HG03469 (cell line): Measurements from ENCODE around the gene TRMT2B.
A peak's percentile ranks its signal among the peaks of the same experiment; 100 is the strongest.
"Not testable (repeated sequence)": the region's sequence is repeated elsewhere in the genome, so short reads cannot be mapped to it uniquely, and the experiment has no call there.

Source experiments
- ATAC-seq: cut with Tn5 transposase; IDR thresholded peaks from one replicate; pipeline ENCODE4 v1.9.1; 2021; ENCODE audit warnings: mild to moderate bottlenecking, moderate library complexity, moderate number of reproducible peaks; ENCODE audit not compliant: unreplicated experiment

The TRMT2B gene

GRCh38 chrX:101012031-101012430 is 39.9 kb downstream of the TRMT2B start:
- ATAC-seq: not testable (repeated sequence)

- ATAC-seq: no peak
These were observed 42.8 kb downstream of the TRMT2B start for GRCh38 chrX:101009090-101009489.

DNA sequence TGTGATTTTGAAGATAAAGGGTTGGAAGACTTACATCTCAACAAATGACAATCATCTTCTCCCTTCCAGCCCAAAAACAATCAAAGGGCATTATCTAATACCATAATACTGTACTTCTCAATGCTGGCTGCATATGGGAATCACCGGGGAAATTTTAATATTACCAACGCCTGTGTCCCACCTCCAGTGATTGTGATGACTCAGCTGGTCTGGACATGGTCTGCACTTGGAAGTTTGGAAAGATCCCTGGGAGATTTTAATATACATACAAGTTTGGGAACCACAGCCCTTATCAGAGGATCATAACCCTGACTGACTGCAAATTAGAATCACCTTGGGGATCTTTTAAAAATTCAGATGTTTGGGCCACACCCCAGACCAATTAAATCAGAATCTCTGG is 52.5 kb downstream of the TRMT2B start:
- ATAC-seq: no peak

- no peak for ATAC-seq
These were observed 56.4 kb downstream of the TRMT2B start for GRCh38 chrX:100995469-100995868.

DNA sequence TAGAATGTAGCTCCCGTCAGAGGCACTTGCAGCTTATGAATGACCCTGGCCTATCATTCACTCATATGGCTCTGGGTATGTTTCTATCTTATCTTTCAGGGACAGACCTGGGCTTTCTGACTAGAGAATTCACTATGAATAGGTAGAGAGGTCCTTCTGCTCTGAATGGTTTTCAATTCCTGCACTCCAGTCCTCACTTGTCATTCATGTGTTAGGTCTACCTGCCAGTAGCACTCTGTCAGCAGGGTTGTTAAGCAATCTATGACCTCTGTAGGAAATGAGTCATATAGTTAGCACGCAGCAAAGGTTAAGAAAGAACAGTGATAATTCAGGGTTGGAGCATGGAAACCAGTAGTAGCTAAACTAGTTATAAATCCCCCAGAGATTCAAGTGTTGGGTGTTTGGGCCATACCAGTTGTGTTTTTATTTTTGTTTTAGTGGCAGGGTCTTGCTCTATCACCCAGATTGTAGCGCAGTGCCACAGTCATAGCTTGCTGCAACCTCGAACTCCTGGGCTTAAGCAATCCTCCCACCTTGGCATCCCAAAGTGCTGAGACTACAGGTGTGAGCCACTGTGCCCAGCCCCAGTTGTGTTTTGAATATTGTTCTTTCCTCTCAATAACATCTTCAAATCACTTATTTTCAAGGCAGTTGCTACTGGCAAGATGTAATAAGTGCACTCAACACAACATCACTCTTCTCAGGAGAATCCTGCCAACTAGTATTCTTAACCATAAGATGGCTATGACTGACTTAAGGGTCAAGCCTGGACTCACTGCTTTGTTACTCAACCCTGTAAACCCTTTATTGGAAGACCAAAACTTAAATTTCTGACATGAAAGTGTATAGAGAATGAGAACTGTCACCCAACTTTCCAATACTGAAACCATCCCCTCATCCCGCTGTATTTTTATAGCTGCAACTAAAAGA is 57.3 kb downstream of the TRMT2B start:
- ATAC-seq: peak; percentile 78

DNA sequence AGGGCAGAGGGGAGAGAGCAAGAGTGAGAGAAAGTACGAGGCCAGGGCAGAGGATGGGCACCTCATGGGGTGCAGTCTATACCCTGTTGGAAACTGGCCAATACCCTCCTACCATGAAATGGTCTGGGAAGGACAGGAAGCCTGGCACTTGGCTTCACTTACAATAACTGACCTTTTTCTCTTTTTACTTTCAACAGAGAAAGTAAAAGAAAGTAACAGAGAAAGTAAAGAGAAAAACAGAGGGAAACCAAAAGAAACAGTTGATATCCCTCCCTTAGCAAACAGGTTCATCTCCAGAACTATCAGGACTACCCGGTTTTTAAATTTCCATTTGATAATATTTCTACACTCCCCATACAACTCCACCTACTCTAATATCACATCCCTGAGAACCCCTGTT is 61.8 kb downstream of the TRMT2B start:
- ATAC-seq: no peak

- ATAC-seq: no peak
These were observed 67.1 kb downstream of the TRMT2B start for GRCh38 chrX:100984818-100985217.

DNA sequence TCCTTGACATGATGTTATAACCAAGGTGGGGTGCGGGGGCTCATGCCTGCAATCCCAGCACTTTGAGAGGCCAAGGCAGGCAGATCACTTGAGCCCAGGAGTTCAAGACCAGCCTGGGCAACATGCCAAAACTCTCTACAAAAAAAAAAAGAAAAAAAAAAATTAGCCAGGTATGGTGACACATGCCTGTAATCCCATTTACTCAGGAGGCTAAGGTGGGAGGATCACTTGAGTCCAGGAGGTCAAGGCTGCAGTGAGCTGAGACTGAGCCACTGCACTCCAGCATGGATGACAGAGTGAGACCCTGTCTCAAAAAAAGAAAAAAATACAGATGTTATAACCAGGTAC is 70.4 kb downstream of the TRMT2B start:
- not testable (repeated sequence) for ATAC-seq

GRCh38 chrX:100980608-100981497 is 71.1 kb downstream of the TRMT2B start:
- no peak for ATAC-seq

DNA sequence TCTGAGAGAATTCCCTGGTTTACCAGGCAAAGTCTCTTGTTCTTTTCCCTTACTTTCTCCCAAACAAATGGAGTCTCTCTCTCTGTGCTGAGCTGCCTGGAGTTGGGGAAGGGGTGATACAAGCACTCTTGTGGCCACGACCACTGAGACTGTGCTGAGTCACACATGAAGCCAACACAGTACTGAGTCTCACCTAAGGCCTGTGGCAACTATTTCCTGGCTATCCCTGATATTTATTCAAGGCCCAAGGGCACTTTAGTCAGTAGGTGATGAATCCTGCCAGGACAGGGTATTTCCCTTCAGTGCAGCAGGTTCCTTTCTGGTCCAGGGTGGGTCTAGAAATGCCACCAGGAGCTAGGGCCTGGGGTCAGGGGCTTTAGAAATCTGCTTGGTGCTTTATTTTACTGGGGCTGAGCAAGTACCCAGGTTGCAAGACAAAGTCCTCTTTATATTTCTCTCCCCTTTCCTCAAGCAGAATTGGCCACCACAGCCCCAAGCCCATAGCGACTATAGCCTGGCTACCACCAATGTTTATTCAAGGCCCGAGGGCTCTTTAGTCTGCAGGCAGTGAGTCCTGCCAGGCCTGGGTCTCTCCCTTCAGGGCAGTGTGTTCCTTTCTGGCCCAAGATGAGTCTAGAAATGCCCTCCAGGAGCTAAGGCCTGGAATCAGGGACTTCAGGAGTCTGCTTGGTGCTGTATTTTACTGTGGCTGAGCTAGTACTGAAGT is 71.9 kb downstream of the TRMT2B start:
- ATAC-seq: no peak

GRCh38 chrX:100976211-100976610 is 75.7 kb downstream of the TRMT2B start:
- ATAC-seq: no peak

- no peak for ATAC-seq
These were observed 76.7 kb downstream of the TRMT2B start for GRCh38 chrX:100975212-100975611.

DNA sequence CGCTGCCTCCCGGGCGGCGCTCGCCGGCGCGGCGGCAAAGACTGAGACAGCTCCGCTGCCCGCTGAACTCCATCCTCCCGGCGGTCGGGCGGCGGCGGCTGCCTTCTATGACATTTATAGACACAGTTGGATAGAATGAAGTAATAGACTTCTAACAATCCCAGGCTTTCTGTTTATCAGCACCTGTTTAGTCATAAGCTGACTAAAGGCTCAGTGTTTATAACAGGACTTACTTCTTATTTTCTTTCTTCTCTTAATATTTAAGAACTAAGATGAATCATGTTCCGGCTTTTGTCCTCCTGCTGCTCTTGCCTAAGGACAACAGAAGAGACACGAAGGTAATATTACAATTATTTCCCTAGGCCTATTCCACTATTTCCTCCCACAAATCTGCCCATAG is 78.5 kb downstream of the TRMT2B start:
- no peak for ATAC-seq

DNA sequence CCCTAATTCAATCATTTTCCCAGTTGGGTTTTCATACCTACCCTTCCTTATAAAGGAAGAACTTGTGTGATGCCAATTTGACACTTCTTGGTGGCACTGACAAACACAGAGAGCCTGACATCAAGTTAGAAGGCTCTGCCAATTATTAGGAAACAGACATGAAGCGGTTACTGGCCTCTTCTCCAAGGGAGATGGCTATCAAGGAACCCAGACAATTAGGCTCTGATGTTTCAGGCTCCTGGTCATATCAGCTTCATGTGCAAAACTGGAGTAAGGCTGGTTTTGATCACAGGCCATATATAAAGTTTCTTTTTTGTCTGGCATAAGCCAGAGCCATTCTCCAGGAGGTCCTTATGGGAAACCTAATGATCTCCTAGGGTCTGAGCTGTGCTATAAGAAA is 82.0 kb downstream of the TRMT2B start:
- ATAC-seq: no peak

GRCh38 chrX:100969408-100969807 is 82.5 kb downstream of the TRMT2B start, which contains the start of gene ARL13A:
TSS of gene ARL13A (plus strand) at chrX:100969708. CDS start at chrX:100973690, 3,982 bp downstream.
- ATAC-seq: no peak

- ATAC-seq: no peak
These were observed 87.5 kb downstream of the TRMT2B start for GRCh38 chrX:100964362-100964761.

DNA sequence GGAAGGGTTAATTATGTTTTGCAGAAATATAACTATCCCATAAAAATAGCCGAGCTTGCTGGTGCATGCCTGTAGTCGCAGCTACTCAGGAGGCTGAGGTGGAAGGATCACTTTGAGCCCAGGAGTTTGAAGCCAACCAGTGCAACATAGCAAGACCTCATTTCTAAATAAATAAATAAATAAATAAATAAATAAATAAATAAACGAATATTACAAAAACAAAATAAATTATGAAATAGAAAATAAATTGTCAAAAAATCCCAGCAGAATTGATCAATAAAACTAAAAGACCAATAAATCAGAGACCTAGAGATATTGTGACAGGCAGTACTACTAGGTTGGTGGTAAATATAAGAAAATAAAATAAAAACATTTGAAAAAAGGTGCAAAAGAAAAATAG is 89.1 kb downstream of the TRMT2B start:
- ATAC-seq: no peak
